GM21367 (cell line): ENCODE measurements around the gene BFSP2.

ENCODE experiments used
- ATAC-seq: cut with Tn5 transposase; IDR thresholded peaks from one replicate; pipeline ENCODE4 v1.9.1; 2021; ENCODE audit not compliant: unreplicated experiment

BFSP2 gene

DNA sequence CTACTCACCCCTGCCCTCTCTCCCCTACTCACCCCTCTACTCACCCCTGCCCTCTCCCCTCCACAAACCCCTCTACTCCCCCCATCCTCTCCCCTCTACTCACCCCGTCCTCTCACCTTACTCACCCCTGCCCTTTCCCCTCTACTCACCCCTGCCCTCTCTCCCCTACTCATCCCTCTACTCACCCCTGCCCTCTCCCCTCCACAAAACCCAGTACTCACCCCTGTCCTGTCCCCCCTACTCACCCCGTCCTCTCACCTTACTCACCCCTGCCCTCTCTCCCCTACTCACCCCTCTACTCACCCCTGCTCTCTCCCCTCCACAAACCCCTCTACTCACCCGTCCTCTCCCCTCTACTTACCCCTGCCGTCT, 14.2 kb downstream of the BFSP2 start:
- ATAC-seq = no peak

DNA sequence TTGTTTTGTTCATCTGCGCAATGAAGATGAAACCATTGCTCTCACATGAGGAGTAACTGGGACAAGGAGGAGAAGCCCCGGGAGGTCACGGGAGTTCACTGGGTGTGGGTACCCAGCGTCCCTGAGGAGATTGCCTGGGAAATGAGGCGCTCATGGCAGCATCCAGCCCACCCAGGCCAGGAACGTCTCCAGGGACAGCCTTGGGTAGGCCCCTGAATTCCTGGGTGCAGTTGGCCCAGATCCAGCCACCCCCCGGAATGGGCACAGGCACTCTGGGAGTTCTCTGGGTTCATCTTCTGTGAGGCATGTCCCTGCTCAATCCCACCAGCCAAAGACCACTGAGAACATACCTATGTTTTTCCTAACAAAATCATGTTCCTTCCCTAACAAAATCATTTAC, 18.5 kb downstream of the BFSP2 start:
- no peak for ATAC-seq

- ATAC-seq = no peak
Observed at GRCh38 chr3:133419151-133419909, 19.5 kb downstream of the BFSP2 start.

DNA sequence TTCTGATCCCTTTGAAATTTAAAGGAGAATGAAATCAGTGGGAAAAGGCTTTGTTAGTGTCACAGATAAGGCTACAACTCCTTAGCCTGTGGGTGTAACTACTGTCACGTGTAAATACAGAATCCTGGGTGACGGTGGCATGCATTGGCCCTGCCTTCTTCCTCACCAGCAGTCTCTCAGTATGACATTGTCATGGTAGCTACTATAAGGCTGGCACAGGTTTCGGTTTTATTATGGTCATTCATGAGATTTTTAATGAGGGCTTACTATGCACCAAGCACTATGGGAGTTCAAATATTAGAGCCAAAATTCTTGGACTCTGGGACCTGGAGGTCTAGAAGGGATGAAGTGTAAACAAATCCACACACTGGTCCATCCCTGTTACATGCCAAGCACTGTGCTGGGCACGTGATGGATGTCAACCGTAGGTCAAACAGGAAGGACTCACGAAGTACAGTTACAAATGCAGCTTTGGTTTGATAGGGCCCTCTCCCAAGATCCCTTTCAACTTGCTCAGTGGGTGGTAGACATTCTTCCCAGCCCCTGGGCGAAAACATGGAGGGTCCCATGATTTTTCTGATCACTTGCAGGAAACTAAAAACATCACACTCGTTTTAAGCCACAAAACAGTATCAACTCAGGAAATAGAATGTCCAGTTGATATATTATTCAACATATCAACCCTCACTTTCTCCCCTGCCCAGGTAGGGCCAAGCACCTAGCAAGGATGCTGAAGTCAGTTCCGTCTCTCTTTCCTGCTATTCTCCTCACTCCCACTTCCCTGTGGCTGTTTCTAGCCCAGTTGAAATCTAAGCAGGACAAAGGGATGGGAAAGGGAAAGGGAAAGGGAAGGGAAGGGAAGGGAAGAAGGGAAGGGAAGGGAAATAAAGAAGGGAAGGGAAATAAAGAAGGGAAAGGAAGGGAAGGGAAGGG, 25.3 kb downstream of the BFSP2 start:
- ATAC-seq = no peak

DNA sequence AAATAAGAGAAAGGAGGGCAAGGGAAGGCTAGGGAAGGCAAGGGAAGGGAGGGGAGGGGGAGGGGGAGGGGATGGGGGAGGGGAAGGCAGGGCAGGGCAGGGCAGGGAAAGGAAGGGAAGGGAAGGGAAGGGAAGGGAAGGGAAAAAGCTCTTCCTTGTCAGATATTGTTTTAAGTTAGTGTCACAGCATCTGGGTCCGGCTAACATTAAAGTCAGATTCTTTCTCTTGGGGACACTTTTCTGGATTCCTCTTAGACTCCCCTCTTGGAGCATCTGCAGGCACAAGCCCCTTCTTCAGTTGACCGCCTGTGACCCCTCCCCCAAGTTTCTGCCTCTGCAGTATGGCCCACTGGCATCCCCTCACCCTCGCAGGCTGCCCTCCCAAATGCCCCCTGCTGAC, 26.0 kb downstream of the BFSP2 start:
- ATAC-seq = no peak

GRCh38 chr3:133426721-133427120, 26.9 kb downstream of the BFSP2 start:
- no peak for ATAC-seq

DNA sequence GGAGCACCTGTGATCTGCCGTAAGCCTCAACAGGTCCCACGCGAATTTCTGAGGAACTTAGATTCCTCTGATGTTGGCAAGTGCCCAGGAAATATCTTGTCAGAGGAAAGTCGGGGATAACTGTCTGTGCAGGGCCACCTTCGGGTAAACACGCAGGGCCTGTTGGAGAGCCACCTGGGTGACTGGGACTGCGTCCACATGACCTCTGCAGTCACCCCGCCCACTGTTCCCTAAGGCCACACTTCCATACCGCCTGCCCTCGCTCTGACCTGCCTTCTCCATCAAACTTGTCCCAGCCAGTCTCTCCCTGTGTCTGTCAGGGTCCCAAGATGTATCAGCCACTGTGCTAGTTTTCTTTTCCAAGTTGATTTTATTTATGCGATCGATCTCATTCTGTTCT, 28.7 kb downstream of the BFSP2 start:
- no peak for ATAC-seq

- ATAC-seq = no peak
Observed at GRCh38 chr3:133429063-133429462, 29.2 kb downstream of the BFSP2 start.

- ATAC-seq = no peak
Observed at GRCh38 chr3:133439563-133439962, 39.7 kb downstream of the BFSP2 start.

DNA sequence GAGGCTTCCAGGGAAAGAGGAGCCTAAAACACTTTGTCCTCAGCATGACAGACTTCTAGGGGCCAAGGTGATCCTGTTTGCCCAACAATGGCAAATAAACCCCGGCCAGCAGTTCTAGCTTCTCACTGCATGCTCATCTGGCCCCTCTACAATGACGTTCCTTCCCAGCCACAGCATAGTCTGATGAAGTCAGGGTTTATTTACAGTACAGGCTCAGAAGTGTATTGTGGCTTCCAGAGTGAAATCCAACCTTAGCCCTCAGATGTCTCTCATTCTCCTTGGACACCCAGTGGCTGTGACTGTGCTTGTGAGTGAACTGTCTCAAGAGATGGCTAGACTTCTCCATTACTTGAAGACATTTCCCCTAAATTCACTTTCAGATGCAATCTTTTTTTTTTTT, 40.8 kb downstream of the BFSP2 start:
- no peak for ATAC-seq

- peak; percentile 64 for ATAC-seq
Observed at GRCh38 chr3:133441867-133442270, 42.0 kb downstream of the BFSP2 start.

GRCh38 chr3:133442518-133442917, 42.7 kb downstream of the BFSP2 start:
- no peak for ATAC-seq

DNA sequence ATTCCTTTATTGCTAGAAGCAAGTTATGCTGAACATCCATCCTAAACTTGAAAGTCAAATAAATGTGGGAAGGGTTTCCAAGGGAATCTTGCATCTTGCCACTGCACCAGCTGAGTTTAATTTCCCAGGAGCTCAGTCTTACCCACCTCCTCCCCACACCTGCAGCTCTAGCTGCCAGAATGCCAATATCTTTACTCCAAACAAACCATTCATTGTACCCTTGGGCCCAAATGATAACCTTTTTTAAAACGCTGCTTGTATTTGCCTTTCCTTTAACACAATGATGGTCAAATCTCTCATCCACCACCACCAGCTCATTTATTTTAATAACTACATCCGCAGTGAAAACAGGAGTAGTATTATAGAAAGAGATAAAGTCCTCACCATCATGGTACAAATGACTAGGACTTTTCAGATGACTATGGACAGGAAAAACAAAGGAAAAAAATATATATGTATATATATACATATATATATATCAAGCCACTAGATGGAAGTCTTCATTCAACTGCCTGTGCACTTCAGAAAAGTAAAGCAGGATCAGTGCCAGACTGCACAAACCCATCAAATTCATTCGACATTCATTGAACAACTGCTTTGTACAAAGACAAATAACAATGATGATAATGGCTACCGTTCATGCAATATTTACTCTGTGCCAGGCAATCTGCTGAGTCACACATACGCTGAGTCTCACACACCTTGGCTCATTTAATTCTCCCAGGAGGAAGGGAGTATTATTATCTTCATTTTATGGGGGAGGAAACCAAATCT, 44.0 kb downstream of the BFSP2 start:
- ATAC-seq = no peak

DNA sequence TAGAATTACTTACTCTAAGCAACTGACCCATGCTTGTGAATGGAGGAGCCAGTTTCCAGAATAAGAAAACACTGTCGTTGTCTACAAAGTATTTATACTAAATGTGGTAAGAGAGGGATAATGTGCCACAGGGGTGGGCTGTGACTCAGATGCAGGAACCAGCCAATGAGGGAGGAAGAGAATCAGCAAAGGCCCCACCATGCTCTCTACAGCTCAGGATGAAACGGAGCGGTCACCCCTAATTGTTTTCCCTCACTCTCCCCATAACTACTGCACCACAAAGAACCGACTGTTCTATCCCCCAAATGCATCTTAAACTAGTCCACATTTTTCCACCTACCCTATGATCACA, 44.5 kb downstream of the BFSP2 start:
- no peak for ATAC-seq

DNA sequence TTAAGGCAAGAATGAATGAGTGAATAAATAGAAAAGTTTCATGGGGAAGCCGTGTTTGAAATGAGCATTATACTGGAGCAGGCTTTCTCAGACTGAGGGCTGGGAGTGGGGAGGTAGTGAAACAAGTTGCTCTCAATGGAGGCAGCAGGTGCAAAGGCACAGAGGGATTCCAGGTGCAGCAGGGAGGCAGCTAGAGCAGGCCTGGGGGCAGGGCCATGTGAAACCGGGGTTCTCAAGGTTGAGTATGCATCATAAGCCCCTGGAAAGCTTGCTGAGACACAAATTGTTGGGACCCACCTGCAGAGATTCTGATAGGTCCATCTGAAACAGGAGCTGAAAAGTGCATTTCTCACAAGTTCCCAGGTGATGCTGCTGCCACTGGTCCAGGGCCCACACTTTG, 45.3 kb downstream of the BFSP2 start:
- ATAC-seq = no peak

- peak; percentile 26 for ATAC-seq
Observed at GRCh38 chr3:133447750-133448477, 48.1 kb downstream of the BFSP2 start.

DNA sequence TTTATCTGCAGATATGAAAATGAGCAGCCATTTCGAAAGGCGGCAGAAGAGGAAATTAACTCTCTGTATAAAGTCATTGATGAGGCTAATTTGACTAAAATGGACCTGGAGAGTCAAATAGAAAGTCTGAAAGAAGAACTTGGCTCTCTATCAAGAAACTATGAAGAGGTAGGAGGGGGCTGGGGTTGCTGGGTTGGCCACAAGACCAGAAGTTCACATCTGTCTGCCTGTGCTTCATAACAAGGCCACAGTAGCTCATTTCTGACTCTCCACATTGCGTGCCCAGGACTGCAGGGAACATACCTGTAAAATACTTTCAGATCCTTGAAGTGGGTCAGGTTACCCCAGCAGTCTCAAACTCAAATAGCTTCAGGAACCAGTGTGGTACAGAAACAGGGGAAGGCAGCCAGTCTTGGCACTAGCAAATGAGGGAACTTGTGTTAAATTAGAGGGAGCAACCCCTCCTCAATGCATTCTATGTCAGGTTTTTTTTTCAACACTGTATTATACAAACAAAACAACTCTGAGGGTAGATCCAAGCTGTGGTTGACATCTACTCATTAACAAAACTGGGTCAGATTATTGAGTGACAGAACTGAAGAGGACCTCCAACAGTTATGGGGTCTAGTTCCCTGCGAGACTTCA, 48.7 kb downstream of the BFSP2 start:
- ATAC-seq = peak; percentile 84

GRCh38 chr3:133451309-133451708, 51.5 kb downstream of the BFSP2 start:
- ATAC-seq = no peak

GRCh38 chr3:133452641-133453319, 52.9 kb downstream of the BFSP2 start:
- no peak for ATAC-seq

- no peak for ATAC-seq
Observed at GRCh38 chr3:133453383-133453782, 53.5 kb downstream of the BFSP2 start.
